Upper lobe of left lung (tissue), 4 donors: ENCODE results near the gene GABRB1.

Experiments used
- CTCF ChIP-seq, 6 experiments: fragments of 450-650 bp in 4 of 6; fragments of 200-600 bp in 2 of 6; sonication (generic) in 2 of 6; IDR thresholded peaks; one replicate each; pipeline ENCODE4 v1.5.1; 2016 to 2019; ENCODE audit warnings: antibody characterized with exemption in 6 of 6
- EP300 ChIP-seq, 4 donors: sonication (generic); formaldehyde crosslinking; IDR thresholded peaks; one replicate each; pipeline ENCODE4 v1.5.1; 2017; ENCODE audit warnings: antibody characterized with exemption in 4 of 4, control low read depth in 2 of 4

- no peak for TF ChIP-seq CTCF (IDR thresholded peaks at IDR 0.05)
- no peak for TF ChIP-seq EP300 (IDR thresholded peaks at IDR 0.05)
Measured at GRCh38 chr4:47326025-47326424, 294.7 kb downstream of the GABRB1 start.
